ENCODE measurements around the gene IFFO2.

- TF ChIP-seq POLR2A (IDR thresholded peaks at IDR 0.05; ENCODE audit: low read depth, low read length), result no peak
- no peak for TF ChIP-seq PAX5 (IDR thresholded peaks at IDR 0.05; ENCODE audit: insufficient read depth, low read length, severe bottlenecking)
- TF ChIP-seq POLR2AphosphoS5 (IDR thresholded peaks at IDR 0.05; ENCODE audit: low read depth, low read length), result no peak
- TF ChIP-seq SPI1 (IDR thresholded peaks at IDR 0.05; ENCODE audit: low read depth, low read length), result no peak
- no peak for TF ChIP-seq TAF1 (IDR thresholded peaks at IDR 0.05; ENCODE audit: low read depth, low read length)
- TF ChIP-seq POU2F2 (IDR thresholded peaks at IDR 0.05; ENCODE audit: low read depth, low read length), result no peak
Measured at GRCh38 chr1:18948913-18949685, 7.4 kb downstream of the IFFO2 start.

All from GM12891 (cell line).